ENCODE measurements around the gene HJURP.

HJURP gene

GRCh38 chr2:233791883-233792329 lies 62.4 kb downstream of the HJURP start:
- no peak for FAIRE-seq

- no peak for FAIRE-seq
These were observed 63.0 kb downstream of the HJURP start for GRCh38 chr2:233791151-233791882.

- no peak for FAIRE-seq
These were observed 64.8 kb downstream of the HJURP start for GRCh38 chr2:233789554-233789953.

Data from colon (tissue), 2 donors.